Stimulated activated CD8-positive, alpha-beta memory T cell treated with anti-CD3 and anti-CD28 coated beads, Interleukin-2, amount 100 ng/mL, for 48 hours (primary cell): Measurements from ENCODE around the gene PSMD9.
"Not testable (repeated sequence)": the region's sequence is repeated elsewhere in the genome, so short reads cannot be mapped to it uniquely, and the experiment has no call there.

Source experiments
- DNase-seq, 2 donors: peaks; one replicate each; pipeline ENCODE4 v3.0.0-alpha.2; 2020; ENCODE audit warnings: low read depth in 2 of 2

PSMD9 gene

GRCh38 chr12:121873216-121873569, 15.4 kb upstream of the PSMD9 start:
- DNase-seq: no peak

DNA sequence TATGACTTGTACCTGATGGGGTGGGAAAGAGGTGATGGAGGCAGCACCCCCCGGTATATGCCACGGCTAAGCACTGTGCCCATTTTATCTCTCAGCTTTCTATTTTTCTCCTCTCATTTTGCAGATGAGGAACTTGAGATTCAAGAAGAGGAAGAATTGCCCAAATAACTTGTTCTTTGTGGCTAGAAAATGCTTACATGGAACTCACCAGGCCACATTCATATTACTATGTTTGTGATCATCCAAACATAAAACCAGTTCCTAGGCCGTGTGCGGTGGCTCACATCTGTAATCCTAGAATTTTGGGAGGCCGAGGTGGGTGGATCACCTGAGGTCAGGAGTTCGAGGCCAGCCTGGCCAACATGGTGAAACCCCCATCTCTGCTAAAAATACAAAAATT, 14.5 kb upstream of the PSMD9 start:
- no peak for DNase-seq

- DNase-seq: no peak
These were observed 13.0 kb upstream of the PSMD9 start for GRCh38 chr12:121875582-121875981.

DNA sequence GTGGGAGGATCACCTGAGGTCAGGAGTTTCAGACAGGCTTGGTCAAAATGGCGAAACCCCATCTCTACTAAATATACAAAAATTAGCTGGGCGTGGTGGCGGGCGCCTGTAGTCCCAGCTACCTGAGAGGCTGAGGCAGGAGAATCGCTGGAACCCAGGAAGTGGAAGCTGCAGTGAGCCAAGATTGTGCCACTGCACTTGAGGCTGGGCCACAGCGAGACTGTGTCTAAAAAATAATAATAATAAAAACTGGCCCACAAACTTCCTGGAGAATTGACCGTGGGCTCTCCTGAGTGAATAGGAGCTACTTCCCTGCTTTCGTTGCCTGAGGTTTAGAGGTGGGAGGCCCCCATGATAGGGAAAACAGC, 12.5 kb upstream of the PSMD9 start:
- not testable (repeated sequence) for DNase-seq

DNA sequence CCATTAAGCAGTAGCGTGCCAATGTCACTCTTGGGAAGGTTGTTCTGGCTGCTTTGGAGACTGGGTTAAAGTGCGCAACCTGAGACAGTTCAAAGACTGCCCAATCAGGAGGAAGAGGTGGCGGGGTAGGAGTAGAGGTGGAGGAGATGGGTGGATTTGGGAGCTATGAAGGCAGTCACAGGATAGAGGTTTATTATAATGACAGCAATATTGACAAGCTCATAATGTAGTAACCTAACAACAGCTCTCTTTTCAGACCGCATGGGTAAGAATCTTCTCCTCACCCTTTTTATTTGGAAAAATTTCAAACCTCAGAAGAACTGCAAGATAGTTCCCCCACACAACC, 5.3 kb upstream of the PSMD9 start:
- DNase-seq: no peak

GRCh38 chr12:121885129-121885528, 3.5 kb upstream of the PSMD9 start:
- DNase-seq: not testable (repeated sequence)

DNA sequence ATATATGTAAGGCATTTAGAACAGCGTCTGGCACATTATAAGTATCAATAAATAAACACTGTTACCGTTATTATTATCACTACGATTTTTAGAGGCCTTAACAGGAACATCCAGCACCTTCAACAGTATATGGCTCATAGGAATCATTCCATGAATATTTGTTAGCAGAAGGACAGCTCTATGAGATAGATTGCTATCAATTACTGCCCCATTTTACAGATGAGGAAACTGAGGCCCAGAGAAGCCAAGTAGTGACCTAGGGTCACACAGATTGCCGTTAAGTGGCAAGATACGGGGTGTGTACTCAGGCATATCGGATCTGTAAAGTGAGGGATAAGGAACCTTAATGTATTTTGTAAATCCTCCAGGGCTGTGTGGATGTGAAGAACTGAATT, 510 bp upstream of the PSMD9 start:
- no peak for DNase-seq

GRCh38 chr12:121889274-121889624, 659 bp downstream of the PSMD9 start:
- no peak for DNase-seq

GRCh38 chr12:121889661-121890060, 1.1 kb downstream of the PSMD9 start:
- DNase-seq: not testable (repeated sequence)

- DNase-seq: no peak
These were observed 4.3 kb downstream of the PSMD9 start for GRCh38 chr12:121892673-121893561.

- no peak for DNase-seq
These were observed 5.4 kb downstream of the PSMD9 start for GRCh38 chr12:121893961-121894460.

GRCh38 chr12:121894633-121895032, 6.0 kb downstream of the PSMD9 start:
- no peak for DNase-seq

DNA sequence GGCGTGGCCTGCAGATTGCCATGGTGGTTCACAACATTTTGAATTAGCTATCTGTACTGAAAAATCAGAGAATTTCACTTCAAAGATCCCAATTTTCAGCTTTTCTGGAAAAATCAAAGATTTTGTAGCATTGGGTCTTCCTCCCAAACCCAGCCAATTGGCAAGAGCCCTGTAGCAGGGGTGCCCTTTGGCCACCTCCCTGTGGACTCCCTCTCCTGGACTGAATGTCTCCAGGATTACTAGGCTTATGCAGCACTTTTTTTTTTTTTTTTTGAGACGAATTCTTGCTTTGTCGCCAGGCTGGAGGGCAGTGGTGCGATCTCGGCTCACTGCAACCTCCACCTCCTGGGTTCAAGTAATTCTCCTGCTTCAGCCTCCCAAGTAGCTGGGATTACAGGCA, 9.7 kb downstream of the PSMD9 start:
- DNase-seq: no peak

DNA sequence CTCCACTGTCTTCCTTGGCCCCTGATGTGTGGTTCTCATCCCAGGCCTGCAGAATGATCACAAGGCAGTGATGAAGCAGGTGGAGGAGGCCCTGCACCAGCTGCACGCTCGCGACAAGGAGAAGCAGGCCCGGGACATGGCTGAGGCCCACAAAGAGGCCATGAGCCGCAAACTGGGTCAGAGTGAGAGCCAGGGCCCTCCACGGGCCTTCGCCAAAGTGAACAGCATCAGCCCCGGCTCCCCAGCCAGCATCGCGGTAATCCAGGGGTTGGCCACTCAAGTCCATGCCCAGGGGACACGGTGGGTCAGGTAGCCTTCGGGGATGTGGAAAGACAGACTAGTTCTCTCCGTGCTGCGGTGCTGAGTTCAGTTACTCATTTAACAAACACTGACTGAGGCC, 11.0 kb downstream of the PSMD9 start:
- no peak for DNase-seq

DNA sequence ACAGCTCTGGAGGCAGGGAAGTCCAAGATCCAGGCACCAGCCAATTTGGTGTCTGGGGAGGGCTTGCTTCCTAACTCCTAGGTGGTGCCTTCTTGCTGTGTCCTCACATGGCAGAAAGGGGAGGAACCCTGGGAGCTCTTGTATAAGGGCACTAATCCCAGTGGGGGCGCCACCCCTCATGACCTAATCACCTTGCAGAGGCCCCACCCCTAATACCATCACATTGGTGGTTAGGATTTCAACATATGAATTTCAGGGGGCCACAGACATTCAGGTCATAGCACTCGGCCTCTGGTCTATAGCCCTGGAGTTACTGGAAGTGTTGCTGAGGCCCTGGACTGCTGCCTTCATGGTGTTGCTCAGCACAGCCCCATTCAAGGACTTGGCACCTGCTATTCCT, 14.6 kb downstream of the PSMD9 start:
- DNase-seq: no peak

GRCh38 chr12:121905746-121906145, 17.2 kb downstream of the PSMD9 start:
- no peak for DNase-seq

- no peak for DNase-seq
These were observed 20.1 kb downstream of the PSMD9 start for GRCh38 chr12:121908702-121909101.

- no peak for DNase-seq
These were observed 23.4 kb downstream of the PSMD9 start for GRCh38 chr12:121911824-121912585.

DNA sequence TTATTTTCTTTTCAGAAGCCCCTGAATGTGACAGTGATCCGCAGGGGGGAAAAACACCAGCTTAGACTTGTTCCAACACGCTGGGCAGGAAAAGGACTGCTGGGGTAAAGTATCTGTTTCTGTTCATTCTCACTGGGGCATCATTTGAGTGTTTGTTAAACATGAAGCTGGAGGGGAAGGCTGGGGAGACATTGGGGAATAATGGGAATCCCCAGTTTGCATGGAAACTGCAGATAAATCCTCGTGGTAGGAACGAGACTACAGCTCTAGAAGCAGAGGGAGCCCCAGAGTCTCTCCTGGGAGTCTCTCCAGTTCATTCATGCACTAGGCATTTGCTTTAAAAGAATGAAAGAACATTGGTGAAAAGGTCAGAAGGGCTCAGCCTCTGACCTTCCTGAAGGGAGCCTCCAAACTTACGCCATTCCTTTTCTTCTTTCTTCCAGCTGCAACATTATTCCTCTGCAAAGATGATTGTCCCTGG, 27.3 kb downstream of the PSMD9 start:
- DNase-seq: no peak

GRCh38 chr12:121916719-121917118, 28.1 kb downstream of the PSMD9 start:
- no peak for DNase-seq

GRCh38 chr12:121917950-121918678, 29.5 kb downstream of the PSMD9 start, which contains the start of gene CFAP251:
Gene CFAP251, plus strand, starts transcription at chr12:121918592. Its CDS starts 2,714 bp downstream, at chr12:121921306.
- peak; percentile 92 to 95 for DNase-seq

- DNase-seq: no peak
These were observed 30.1 kb downstream of the PSMD9 start for GRCh38 chr12:121918679-121919038.
